Measurements from ENCODE around the gene PDCD7.

The PDCD7 gene

DNA sequence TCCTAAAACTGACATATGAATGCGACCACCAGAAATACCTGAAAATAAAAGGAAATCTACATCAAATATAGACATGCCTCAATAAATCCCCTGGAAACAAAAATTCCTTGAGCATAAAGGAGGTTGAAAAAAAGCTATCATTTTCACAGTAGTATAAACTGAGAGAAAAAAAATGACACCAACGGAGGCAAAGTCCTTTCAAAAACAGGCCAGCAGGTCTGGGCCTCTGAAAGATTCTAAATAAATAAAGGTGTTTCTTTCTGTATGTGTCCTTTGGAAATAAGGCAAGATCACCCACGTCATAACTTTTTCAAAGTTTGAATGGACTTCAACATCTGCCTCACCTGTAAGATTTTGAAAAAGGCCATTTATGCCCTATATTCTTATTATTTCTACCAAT lies 46.6 kb upstream of the PDCD7 start:
- TF ChIP-seq, protein P1, sequence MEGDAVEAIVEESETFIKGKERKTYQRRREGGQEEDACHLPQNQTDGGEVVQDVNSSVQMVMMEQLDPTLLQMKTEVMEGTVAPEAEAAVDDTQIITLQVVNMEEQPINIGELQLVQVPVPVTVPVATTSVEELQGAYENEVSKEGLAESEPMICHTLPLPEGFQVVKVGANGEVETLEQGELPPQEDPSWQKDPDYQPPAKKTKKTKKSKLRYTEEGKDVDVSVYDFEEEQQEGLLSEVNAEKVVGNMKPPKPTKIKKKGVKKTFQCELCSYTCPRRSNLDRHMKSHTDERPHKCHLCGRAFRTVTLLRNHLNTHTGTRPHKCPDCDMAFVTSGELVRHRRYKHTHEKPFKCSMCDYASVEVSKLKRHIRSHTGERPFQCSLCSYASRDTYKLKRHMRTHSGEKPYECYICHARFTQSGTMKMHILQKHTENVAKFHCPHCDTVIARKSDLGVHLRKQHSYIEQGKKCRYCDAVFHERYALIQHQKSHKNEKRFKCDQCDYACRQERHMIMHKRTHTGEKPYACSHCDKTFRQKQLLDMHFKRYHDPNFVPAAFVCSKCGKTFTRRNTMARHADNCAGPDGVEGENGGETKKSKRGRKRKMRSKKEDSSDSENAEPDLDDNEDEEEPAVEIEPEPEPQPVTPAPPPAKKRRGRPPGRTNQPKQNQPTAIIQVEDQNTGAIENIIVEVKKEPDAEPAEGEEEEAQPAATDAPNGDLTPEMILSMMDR (conservative IDR thresholded peaks at IDR 0.05; ENCODE audit: low read length) = no peak
- TF ChIP-seq EZH2phosphoT487 (IDR thresholded peaks at IDR 0.05; ENCODE audit: borderline replicate concordance) = no peak
- Histone ChIP-seq H3K4me2 (ENCODE audit: low read depth, low read length, poor library complexity, severe bottlenecking) (peak overlapping the region; percentile 61), H3K4me1 (ENCODE audit: insufficient read depth, low read length, poor library complexity, severe bottlenecking) (peaks cover 29% of the 10 kb centered on the region), H2AFZ (ENCODE audit: low read length) (no peak overlapping the region), H3K4me3 (ENCODE audit: low read length, poor library complexity, severe bottlenecking) (peak overlapping the region; percentile 27), H3K27me3 (ENCODE audit: insufficient read depth, low read length, poor library complexity, severe bottlenecking) (peaks cover 8% of the 10 kb centered on the region), H3K9me3 (ENCODE audit: insufficient read depth, low read depth, low read length) (no peaks in the 10 kb centered on the region), H3K9me2 (replicated peaks; ENCODE audit: low read depth, low read length) (no peaks in the 10 kb centered on the region), H3K36me3 (ENCODE audit: insufficient read depth, low read length) (peaks cover 35% of the 10 kb centered on the region; the same call in 1 of the 2 replicates), H4K20me1 (ENCODE audit: insufficient read depth, low read length, poor library complexity, severe bottlenecking) (peaks cover 45% of the 10 kb centered on the region), H3K9ac (ENCODE audit: low read depth, low read length, poor library complexity, severe bottlenecking) (peak overlapping the region; percentile 47), H3F3A (ENCODE audit: low read depth) (no peaks in the 10 kb centered on the region), H3K79me2 (ENCODE audit: insufficient read depth, low read length) (peaks cover 69% of the 10 kb centered on the region)

DNA sequence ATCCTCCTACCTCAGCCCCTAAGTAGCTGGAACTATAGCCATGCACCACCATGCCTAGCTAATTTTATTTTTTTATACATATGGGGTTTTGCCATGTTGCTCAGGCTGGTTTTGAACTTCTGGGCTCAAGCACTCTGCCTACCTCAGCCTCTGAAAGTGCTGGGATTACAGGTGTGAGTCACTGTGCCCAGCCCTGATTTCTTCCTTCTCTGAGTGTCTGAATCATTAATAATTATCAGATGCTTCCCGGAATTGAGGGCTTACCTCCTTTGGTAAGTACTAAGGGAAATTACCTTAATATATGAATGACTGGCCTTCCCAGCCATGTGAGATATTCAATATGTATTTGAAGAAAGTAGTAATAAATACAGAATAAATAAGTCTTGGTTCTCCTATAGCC lies 44.3 kb upstream of the PDCD7 start:
- Histone ChIP-seq H3K27me3 (ENCODE audit: insufficient read depth, low read length, poor library complexity, severe bottlenecking) (no peaks in the 10 kb centered on the region), H4K20me1 (ENCODE audit: insufficient read depth, low read length, poor library complexity, severe bottlenecking) (peaks cover 33% of the 10 kb centered on the region), H2AFZ (ENCODE audit: low read length) (no peak overlapping the region), H3K9ac (ENCODE audit: low read depth, low read length, poor library complexity, severe bottlenecking) (no peak overlapping the region), H3K9me3 (ENCODE audit: insufficient read depth, low read depth, low read length) (no peaks in the 10 kb centered on the region), H3K4me1 (ENCODE audit: insufficient read depth, low read length, poor library complexity, severe bottlenecking) (peaks cover 27% of the 10 kb centered on the region), H3K4me2 (ENCODE audit: low read depth, low read length, poor library complexity, severe bottlenecking) (no peak overlapping the region), H3K4me3 (ENCODE audit: low read length, poor library complexity, severe bottlenecking) (no peak overlapping the region), H3K9me2 (replicated peaks; ENCODE audit: low read depth, low read length) (no peaks in the 10 kb centered on the region), H3K79me2 (ENCODE audit: insufficient read depth, low read length) (peaks cover 54% of the 10 kb centered on the region), H3F3A (ENCODE audit: low read depth) (no peaks in the 10 kb centered on the region), H3K36me3 (ENCODE audit: insufficient read depth, low read length) (peaks cover 44% of the 10 kb centered on the region; the same call in 1 of the 2 replicates)
- TF ChIP-seq EZH2phosphoT487 (IDR thresholded peaks at IDR 0.05; ENCODE audit: borderline replicate concordance) = no peak
- TF ChIP-seq, protein P1 (conservative IDR thresholded peaks at IDR 0.05; ENCODE audit: low read length) = no peak

DNA sequence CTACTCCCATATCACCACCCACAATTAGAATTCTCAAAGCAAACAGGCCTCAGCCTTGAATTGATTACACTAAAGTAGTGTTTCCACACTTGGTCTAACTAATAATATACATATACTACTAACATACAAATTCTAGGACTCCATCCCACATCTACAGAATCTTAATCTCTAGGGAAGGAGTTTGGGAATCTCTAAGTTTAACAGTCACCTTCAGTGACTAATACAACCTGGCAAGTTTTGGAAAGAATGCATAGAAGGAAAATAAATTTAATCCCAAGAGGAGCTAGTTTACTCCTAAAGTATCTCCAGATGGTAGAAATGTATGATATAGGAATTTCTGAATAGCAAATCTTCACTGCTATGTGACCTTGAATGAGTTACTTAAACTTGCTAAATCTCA lies 42.4 kb upstream of the PDCD7 start:
- Histone ChIP-seq H2AFZ (ENCODE audit: low read length) (no peak overlapping the region), H3K36me3 (ENCODE audit: insufficient read depth, low read length) (peaks cover 62% of the 10 kb centered on the region; the same call in 1 of the 2 replicates), H4K20me1 (ENCODE audit: insufficient read depth, low read length, poor library complexity, severe bottlenecking) (peaks cover 20% of the 10 kb centered on the region), H3K79me2 (ENCODE audit: insufficient read depth, low read length) (peaks cover 35% of the 10 kb centered on the region), H3K27me3 (ENCODE audit: insufficient read depth, low read length, poor library complexity, severe bottlenecking) (no peaks in the 10 kb centered on the region), H3K9ac (ENCODE audit: low read depth, low read length, poor library complexity, severe bottlenecking) (no peak overlapping the region), H3K4me1 (ENCODE audit: insufficient read depth, low read length, poor library complexity, severe bottlenecking) (peaks cover 17% of the 10 kb centered on the region), H3K9me3 (ENCODE audit: insufficient read depth, low read depth, low read length) (no peaks in the 10 kb centered on the region), H3K4me2 (ENCODE audit: low read depth, low read length, poor library complexity, severe bottlenecking) (no peak overlapping the region), H3F3A (ENCODE audit: low read depth) (no peaks in the 10 kb centered on the region), H3K9me2 (replicated peaks; ENCODE audit: low read depth, low read length) (no peaks in the 10 kb centered on the region), H3K4me3 (ENCODE audit: low read length, poor library complexity, severe bottlenecking) (no peak overlapping the region)
- TF ChIP-seq EZH2phosphoT487 (IDR thresholded peaks at IDR 0.05; ENCODE audit: borderline replicate concordance) = no peak
- TF ChIP-seq, protein P1 (conservative IDR thresholded peaks at IDR 0.05; ENCODE audit: low read length) = no peak

Measured in Loucy (cell line).